HAP-1 (cell line): ENCODE data around the gene CNN3.

Experiments
- DNase-seq, 2 experiments: peaks; one replicate each; pipeline ENCODE4 v3.0.0-alpha.2; 2016 to 2020; ENCODE audit warnings: low spot score in 2 of 2
- H3K27me3 ChIP-seq: fragments of 250-450 bp; sonication (Bioruptor Pico); 2 replicates; pipeline ENCODE4 v1.5.1; 2020; ENCODE audit warnings: low read depth, mild to moderate bottlenecking, moderate library complexity
- H3K36me3 ChIP-seq: fragments of 250-450 bp; sonication (Bioruptor Pico); replicated peaks from 2 replicates; pipeline ENCODE4 v1.5.1; 2020; ENCODE audit warnings: mild to moderate bottlenecking
- H3K4me1 ChIP-seq: fragments of 250-450 bp; sonication (Bioruptor Pico); 2 replicates; pipeline ENCODE4 v1.5.1; 2020; ENCODE audit warnings: mild to moderate bottlenecking
- H3K4me3 ChIP-seq: fragments of 250-450 bp; sonication (Bioruptor Pico); 2 replicates; pipeline ENCODE4 v1.5.1; 2020; ENCODE audit warnings: mild to moderate bottlenecking, moderate library complexity
- H3K9me3 ChIP-seq: fragments of 250-450 bp; sonication (Bioruptor Pico); 2 replicates; pipeline ENCODE4 v1.5.1; 2020; ENCODE audit warnings: mild to moderate bottlenecking, moderate library complexity
- in situ Hi-C: fragments of 300-500 bp; cut with MboI; formaldehyde crosslinking; loops from 3 replicates; pipeline ENCODE4 v1.14.3; 2020; ENCODE audit warnings: low sequenced_read_pairs, inconsistent platforms, mixed read lengths

The CNN3 gene

DNA sequence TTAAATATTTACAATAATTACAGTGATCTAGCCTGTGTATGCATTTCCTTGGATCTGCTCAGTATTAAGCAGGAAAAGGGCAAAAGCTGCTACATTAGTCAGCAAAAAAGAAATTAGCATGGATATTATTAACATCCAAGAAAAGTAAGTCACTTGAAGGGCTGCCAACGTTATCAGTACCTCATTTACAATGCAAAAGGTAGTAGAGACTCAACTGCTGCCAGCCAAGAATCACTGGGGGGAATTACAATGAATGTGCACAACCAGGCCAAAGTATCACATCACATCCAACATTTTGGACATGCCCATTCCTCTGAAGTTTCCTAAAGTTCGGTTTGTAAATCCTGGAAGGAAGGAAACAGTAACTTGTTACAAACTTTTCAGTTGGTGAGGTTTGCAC, 1.9 kb downstream of the CNN3 start:
- DNase-seq = no peak
- Histone ChIP-seq H3K36me3 (peaks cover 3% of the 10 kb centered on the region; the same call in 1 of the 2 replicates), H3K4me1 (peaks cover 48% of the 10 kb centered on the region), H3K9me3 (no peaks in the 10 kb centered on the region), H3K27me3 (no peaks in the 10 kb centered on the region), H3K4me3 (peak overlapping the region; percentile 80)
- in situ Hi-C loops = loop anchor here (10.0 kb wide), 1 partner anchor 70 kb away; no protein-coding TSS in a partner anchor

DNA sequence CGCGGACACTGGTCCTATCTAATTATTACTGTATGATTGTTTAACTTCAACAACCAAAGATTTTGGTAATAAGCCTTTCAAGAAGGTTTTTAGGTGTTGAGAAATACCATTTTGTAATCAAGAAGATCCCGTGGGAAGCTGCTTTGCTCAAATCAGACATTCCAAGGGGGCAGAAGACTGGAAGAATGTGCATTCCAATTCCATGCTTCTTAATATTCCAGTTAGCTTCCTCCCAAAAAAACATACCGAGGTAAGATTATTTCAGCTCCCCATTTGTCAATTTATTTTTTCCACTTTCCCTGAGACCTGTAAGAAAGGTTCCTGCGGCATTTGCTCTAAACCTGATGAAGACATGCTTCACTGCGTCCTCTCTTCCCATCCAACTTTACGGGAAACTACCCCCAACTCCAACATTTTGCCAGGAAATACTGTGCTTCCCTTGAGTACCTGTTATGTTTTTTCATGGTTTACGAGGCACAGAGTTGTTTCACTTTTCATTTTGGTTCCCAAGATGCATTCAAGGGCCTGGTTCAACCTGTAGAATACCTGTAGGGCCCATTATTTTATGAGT, 4.1 kb downstream of the CNN3 start:
- in situ Hi-C loops = loop anchor here (10.0 kb wide), 1 partner anchor 68 kb away; no protein-coding TSS in a partner anchor
- no peak for DNase-seq

DNA sequence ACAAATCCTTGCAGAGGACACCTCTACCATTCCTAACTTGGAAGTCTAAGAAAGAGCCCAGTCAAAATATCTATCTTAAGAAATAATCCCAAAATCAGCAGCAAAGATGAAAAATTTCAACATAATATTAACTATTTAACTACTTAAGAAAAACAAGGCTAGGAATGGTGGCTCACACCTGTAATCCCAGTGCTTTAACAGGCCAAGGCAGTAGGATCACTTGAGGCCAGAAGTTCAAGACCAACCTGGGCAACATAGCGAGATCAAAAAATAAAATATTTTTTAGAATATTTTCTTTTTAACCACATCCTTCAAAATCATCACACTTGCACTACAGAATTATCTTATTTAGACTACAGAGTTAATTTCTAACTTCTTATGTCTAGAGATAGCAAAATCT, 4.9 kb downstream of the CNN3 start:
- Histone ChIP-seq H3K27me3 (no peaks in the 10 kb centered on the region), H3K4me3 (no peak overlapping the region), H3K4me1 (peaks cover 27% of the 10 kb centered on the region), H3K36me3 (peaks cover 3% of the 10 kb centered on the region; the same call in 1 of the 2 replicates), H3K9me3 (no peaks in the 10 kb centered on the region)
- no peak for DNase-seq
- in situ Hi-C loops = loop anchor here (10.0 kb wide), 1 partner anchor 67 kb away; no protein-coding TSS in a partner anchor

More for the DNA sequence above, 4.1 kb downstream of the CNN3 start:
- Histone ChIP-seq H3K9me3 (no peaks in the 10 kb centered on the region), H3K36me3 (peaks cover 3% of the 10 kb centered on the region; the same call in 1 of the 2 replicates), H3K27me3 (no peaks in the 10 kb centered on the region), H3K4me1 (peaks cover 31% of the 10 kb centered on the region), H3K4me3 (no peak overlapping the region)

DNA sequence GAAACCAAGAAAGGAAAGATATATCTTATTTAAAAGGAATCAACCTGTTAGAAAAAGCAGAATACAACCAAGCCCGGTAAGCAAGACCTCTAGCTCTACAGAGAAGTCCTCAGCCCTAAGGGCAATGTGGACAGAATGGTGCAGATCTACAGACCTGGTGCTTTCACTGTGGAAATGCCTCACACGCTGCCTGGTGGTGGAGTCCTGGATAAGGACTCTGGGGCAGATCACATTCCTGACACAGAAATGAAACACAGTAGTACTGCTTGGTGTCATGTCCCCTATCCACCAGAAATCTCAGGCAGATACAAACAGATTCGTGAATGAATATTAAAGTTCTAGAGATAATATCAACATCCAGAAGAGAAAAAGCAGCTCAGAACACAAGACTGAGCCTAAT, 6.8 kb downstream of the CNN3 start:
- Histone ChIP-seq H3K36me3 (peaks cover 2% of the 10 kb centered on the region; the same call in 1 of the 2 replicates), H3K4me1 (peaks cover 27% of the 10 kb centered on the region), H3K27me3 (no peaks in the 10 kb centered on the region), H3K4me3 (no peak overlapping the region), H3K9me3 (no peaks in the 10 kb centered on the region)
- DNase-seq = no peak
- in situ Hi-C loops = loop anchor here (10.0 kb wide), 1 partner anchor 65 kb away; no protein-coding TSS in a partner anchor

GRCh38 chr1:94919241-94920030, 7.5 kb downstream of the CNN3 start:
- Histone ChIP-seq H3K9me3 (no peaks in the 10 kb centered on the region), H3K27me3 (no peaks in the 10 kb centered on the region), H3K4me3 (no peak overlapping the region), H3K36me3 (peaks cover 2% of the 10 kb centered on the region; the same call in 1 of the 2 replicates), H3K4me1 (peaks cover 24% of the 10 kb centered on the region)
- in situ Hi-C loops = loop anchor here (10.0 kb wide), 1 partner anchor 65 kb away; no protein-coding TSS in a partner anchor
- no peak for DNase-seq

GRCh38 chr1:94917251-94917650, 9.7 kb downstream of the CNN3 start:
- in situ Hi-C loops = no loop called here
- Histone ChIP-seq H3K36me3 (0 out of 2 replicates have a peak, but pooled peaks cover 2% of the 10 kb centered on the region), H3K9me3 (no peaks in the 10 kb centered on the region), H3K4me3 (no peak overlapping the region), H3K4me1 (peaks cover 23% of the 10 kb centered on the region), H3K27me3 (no peaks in the 10 kb centered on the region)
- no peak for DNase-seq

DNA sequence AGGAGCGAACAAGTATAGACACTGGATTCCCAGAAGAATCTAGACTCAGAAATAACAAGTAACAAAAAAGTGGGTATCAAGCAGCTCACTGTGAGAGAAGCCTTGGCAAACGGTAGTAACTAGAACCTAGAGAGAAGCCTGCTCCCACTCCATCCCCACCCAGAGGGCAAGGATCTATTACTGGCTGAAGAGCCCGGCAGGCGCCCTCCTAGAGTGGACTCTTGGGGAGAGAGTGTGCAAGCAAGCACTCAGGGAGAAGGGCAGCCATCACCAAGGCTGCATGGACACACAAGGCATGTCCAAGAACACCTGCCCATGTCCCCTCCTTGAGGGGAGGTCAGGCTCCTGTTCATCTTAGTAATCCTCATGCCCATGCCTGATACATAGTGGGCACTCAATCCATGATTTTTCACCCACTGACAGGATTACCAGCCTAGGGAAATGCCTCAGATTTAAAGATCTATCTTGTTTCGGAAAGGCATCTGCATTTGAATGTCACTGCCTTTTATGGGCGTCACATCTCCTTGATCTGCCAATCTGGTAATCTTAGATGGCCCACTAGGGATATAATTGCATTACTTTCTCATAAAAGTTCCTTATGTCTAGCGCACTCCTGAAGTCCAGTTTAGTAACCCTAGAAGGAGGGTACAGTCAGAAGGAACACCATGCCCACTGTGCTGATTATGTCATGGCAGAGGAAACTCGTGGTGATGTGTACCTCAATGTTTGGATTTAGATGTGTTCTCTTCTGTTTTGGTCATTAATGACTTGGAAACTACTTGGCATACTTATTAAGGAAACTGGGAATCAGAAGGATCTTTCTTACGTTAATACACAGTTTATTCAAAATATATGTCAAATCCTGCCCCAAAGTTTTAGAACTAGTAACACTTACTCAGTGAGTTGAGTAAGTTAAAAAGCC, 14.4 kb downstream of the CNN3 start:
- Histone ChIP-seq H3K36me3 (peaks cover 15% of the 10 kb centered on the region), H3K4me1 (peaks cover 23% of the 10 kb centered on the region), H3K27me3 (no peaks in the 10 kb centered on the region), H3K9me3 (no peaks in the 10 kb centered on the region), H3K4me3 (no peak overlapping the region)
- in situ Hi-C loops = no loop called here
- peak in 1 of 2 experiments; percentile 59 for DNase-seq

DNA sequence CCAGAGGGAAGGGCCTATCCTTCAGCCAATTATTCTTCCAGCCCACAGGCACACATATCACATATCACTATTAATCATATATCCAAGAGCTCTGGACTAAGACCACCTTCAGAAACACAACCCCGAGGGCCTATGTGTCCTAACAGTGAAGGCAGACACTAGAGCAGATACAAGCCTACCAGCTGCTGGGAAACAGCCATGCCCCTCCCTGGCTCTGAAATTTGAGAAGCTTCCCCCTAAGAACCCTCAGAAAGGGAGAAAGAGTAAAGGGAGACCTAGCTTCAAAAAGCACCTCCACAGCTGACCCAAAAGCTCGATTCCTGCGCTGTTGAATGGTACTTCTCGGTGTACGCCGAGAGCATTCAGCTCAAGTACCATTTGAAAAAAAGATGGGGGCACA, 17.4 kb downstream of the CNN3 start:
- H3K27me3 ChIP-seq = no peaks in the 10 kb centered on the region
- H3K9me3 ChIP-seq = no peaks in the 10 kb centered on the region
- peaks cover 13% of the 10 kb centered on the region for H3K36me3 ChIP-seq
- H3K4me3 ChIP-seq = no peak overlapping the region
- in situ Hi-C loops = no loop called here
- no peak for DNase-seq
- H3K4me1 ChIP-seq = peaks cover 23% of the 10 kb centered on the region

DNA sequence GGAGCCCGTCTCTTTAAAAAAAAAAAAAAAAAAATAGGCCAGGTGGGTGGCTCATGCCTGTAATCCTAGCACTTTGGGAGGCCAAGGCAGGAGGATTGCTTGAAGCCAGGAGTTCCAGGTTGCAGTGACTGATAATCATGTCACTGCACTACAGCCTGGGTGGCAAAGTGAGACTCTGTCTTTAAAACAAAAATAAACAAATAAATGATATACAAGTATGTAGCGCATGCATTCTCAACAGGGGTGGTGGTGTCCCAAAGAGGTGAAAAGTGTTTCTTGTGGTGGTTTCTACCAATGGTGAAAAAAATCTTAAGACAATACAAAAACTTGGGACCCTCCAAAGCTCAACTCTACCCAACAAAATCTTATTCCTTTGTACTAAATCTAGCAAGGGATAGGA, 17.9 kb downstream of the CNN3 start:
- in situ Hi-C loops = no loop called here
- no peaks in the 10 kb centered on the region for H3K27me3 ChIP-seq
- H3K4me3 ChIP-seq = no peak overlapping the region
- no peaks in the 10 kb centered on the region for H3K9me3 ChIP-seq
- DNase-seq = no peak
- H3K36me3 ChIP-seq = peaks cover 13% of the 10 kb centered on the region
- peaks cover 23% of the 10 kb centered on the region for H3K4me1 ChIP-seq

DNA sequence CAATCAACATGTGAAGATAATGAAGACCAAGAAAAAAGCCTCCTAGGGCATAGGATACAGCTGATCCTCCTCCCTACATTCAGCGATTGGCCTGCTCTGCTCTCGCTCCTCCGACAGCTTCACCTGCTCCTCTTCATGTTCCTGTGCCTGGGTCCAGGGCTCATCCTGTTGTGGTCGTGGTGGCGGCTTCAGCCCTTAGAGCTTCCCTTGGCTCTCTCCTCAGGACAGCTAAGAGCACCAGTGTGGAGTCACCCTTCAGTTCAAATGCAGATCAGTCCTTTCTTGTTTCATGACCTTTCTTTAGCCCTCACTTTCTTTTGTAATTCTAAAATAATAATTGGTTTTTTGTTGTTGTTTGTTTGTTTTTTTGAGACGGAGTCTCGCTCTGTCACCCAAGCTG, 18.7 kb downstream of the CNN3 start:
- no peak for DNase-seq
- Histone ChIP-seq H3K4me3 (no peak overlapping the region), H3K27me3 (no peaks in the 10 kb centered on the region), H3K4me1 (peaks cover 17% of the 10 kb centered on the region), H3K9me3 (no peaks in the 10 kb centered on the region), H3K36me3 (peaks cover 20% of the 10 kb centered on the region)
- in situ Hi-C loops = no loop called here

- Histone ChIP-seq H3K9me3 (no peaks in the 10 kb centered on the region), H3K4me3 (no peak overlapping the region), H3K27me3 (no peaks in the 10 kb centered on the region), H3K36me3 (peaks cover 29% of the 10 kb centered on the region), H3K4me1 (peaks cover 8% of the 10 kb centered on the region)
- in situ Hi-C loops = no loop called here
- DNase-seq = no peak
Observed at GRCh38 chr1:94907136-94907535, 19.8 kb downstream of the CNN3 start.

DNA sequence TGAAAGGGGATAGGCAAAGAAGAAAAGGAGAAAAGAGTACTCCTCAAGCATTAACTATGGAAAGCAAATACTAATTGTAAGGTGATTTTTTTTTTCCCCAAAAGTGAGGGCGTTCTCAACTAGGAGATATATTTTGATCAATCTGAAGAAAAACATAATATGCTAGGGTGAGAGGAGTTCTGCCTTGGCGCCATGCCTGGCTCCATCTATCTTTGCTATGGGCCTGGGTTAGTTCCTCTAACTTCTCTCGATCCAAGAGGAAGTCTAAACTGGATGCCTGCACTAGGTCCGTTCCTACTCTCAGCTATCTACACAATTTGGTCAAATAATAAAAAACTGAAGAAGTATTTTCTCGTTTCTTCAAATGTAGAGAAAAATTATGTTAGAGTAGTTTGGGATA, 20.5 kb downstream of the CNN3 start:
- H3K36me3 ChIP-seq = peaks cover 37% of the 10 kb centered on the region
- H3K9me3 ChIP-seq = no peaks in the 10 kb centered on the region
- peaks cover 8% of the 10 kb centered on the region for H3K4me1 ChIP-seq
- no peak for DNase-seq
- no peak overlapping the region for H3K4me3 ChIP-seq
- in situ Hi-C loops = no loop called here
- no peaks in the 10 kb centered on the region for H3K27me3 ChIP-seq

GRCh38 chr1:94905207-94905606, 21.7 kb downstream of the CNN3 start:
- H3K36me3 ChIP-seq = peaks cover 43% of the 10 kb centered on the region
- no peak for DNase-seq
- in situ Hi-C loops = no loop called here
- H3K4me1 ChIP-seq = peaks cover 8% of the 10 kb centered on the region
- no peaks in the 10 kb centered on the region for H3K27me3 ChIP-seq
- no peak overlapping the region for H3K4me3 ChIP-seq
- H3K9me3 ChIP-seq = no peaks in the 10 kb centered on the region
